Nephron (organoid): ENCODE data around the gene CGNL1.

Experiments used
- H3K27ac Mint-ChIP-seq, 3 experiments: 2 replicates each; pipeline ENCODE4 v1.8.0; 2020; ENCODE audit warnings: mixed read lengths in 3 of 3, mild to moderate bottlenecking in 2 of 3, moderate library complexity in 1 of 3
- H3K27me3 Mint-ChIP-seq: 2 replicates; pipeline ENCODE4 v1.8.0; 2021; ENCODE audit warnings: low read depth, mild to moderate bottlenecking, moderate library complexity, mixed read lengths
- H3K36me3 Mint-ChIP-seq: 2 replicates; pipeline ENCODE4 v1.8.0; 2020; ENCODE audit warnings: low read depth, mixed read lengths
- H3K4me1 Mint-ChIP-seq: 2 replicates; pipeline ENCODE4 v1.8.0; 2020; ENCODE audit warnings: mixed read lengths
- H3K4me3 Mint-ChIP-seq, 3 experiments: 2 replicates each; pipeline ENCODE4 v1.8.0; 2020; ENCODE audit warnings: mild to moderate bottlenecking in 3 of 3, mixed read lengths in 3 of 3, moderate library complexity in 2 of 3
- H3K9me3 Mint-ChIP-seq: 2 replicates; pipeline ENCODE4 v1.8.0; 2020; ENCODE audit warnings: mixed read lengths
- TF ChIP-seq, protein P1 (sequence below), 3 experiments: fragments of 200-600 bp; sonication (generic); IDR thresholded peaks; one replicate each; pipeline ENCODE4 v1.5.0; 2021; ENCODE audit warnings: antibody characterized with exemption in 3 of 3; ENCODE audit not compliant: unreplicated experiment in 3 of 3

Gene CGNL1

GRCh38 chr15:57463360-57463759 lies 87.1 kb downstream of the CGNL1 start:
- TF ChIP-seq, protein P1, sequence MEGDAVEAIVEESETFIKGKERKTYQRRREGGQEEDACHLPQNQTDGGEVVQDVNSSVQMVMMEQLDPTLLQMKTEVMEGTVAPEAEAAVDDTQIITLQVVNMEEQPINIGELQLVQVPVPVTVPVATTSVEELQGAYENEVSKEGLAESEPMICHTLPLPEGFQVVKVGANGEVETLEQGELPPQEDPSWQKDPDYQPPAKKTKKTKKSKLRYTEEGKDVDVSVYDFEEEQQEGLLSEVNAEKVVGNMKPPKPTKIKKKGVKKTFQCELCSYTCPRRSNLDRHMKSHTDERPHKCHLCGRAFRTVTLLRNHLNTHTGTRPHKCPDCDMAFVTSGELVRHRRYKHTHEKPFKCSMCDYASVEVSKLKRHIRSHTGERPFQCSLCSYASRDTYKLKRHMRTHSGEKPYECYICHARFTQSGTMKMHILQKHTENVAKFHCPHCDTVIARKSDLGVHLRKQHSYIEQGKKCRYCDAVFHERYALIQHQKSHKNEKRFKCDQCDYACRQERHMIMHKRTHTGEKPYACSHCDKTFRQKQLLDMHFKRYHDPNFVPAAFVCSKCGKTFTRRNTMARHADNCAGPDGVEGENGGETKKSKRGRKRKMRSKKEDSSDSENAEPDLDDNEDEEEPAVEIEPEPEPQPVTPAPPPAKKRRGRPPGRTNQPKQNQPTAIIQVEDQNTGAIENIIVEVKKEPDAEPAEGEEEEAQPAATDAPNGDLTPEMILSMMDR (IDR thresholded peaks at IDR 0.05; ENCODE audit: unreplicated experiment in 3 of 3): no peak
- Mint-ChIP-seq H3K4me1 (peaks cover 5% of the 10 kb centered on the region), H3K9me3 (no peaks in the 10 kb centered on the region), H3K27ac (no peak overlapping the region), H3K36me3 (peaks cover 18% of the 10 kb centered on the region), H3K27me3 (no peaks in the 10 kb centered on the region), H3K4me3 (no peak overlapping the region)

DNA sequence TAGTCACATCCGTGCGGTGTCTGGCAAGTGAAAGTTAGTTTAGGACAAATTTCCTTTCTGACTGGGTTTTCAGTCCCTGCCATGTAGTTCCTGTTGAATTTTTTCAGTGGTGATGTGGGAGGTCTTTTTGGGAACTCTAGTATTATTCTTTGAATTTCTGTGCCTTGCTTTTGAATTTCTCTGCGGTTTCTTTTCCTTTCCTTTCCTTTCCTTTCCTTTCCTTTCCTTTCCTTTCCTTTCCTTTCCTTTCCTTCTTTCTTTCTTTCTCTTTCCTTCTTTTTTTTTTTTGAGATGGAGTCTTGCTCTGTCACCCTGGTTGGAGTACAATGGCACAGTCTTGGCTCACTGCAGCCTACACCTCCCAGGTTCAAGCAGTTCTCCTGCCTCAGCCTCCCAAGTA lies 88.2 kb downstream of the CGNL1 start:
- H3K4me3 Mint-ChIP-seq: no peak overlapping the region
- H3K4me1 Mint-ChIP-seq: peaks cover 5% of the 10 kb centered on the region
- peaks cover 18% of the 10 kb centered on the region for H3K36me3 Mint-ChIP-seq
- TF ChIP-seq, protein P1 (IDR thresholded peaks at IDR 0.05; ENCODE audit: unreplicated experiment in 3 of 3): no peak
- no peaks in the 10 kb centered on the region for H3K9me3 Mint-ChIP-seq
- no peaks in the 10 kb centered on the region for H3K27me3 Mint-ChIP-seq
- no peak overlapping the region for H3K27ac Mint-ChIP-seq

GRCh38 chr15:57468486-57468885 lies 92.2 kb downstream of the CGNL1 start:
- H3K9me3 Mint-ChIP-seq: no peaks in the 10 kb centered on the region
- H3K27me3 Mint-ChIP-seq: no peaks in the 10 kb centered on the region
- H3K4me1 Mint-ChIP-seq: peaks cover 5% of the 10 kb centered on the region
- H3K27ac Mint-ChIP-seq: no peak overlapping the region
- no peak overlapping the region for H3K4me3 Mint-ChIP-seq
- TF ChIP-seq, protein P1 (IDR thresholded peaks at IDR 0.05; ENCODE audit: unreplicated experiment in 3 of 3): no peak
- peaks cover 14% of the 10 kb centered on the region for H3K36me3 Mint-ChIP-seq

- H3K27me3 Mint-ChIP-seq: no peaks in the 10 kb centered on the region
- peak overlapping the region in 2 of 3 experiments; percentile 1 to 2 for H3K27ac Mint-ChIP-seq
- TF ChIP-seq, protein P1 (IDR thresholded peaks at IDR 0.05; ENCODE audit: unreplicated experiment in 3 of 3): no peak
- H3K9me3 Mint-ChIP-seq: no peaks in the 10 kb centered on the region
- no peak overlapping the region for H3K4me3 Mint-ChIP-seq
- H3K36me3 Mint-ChIP-seq: peaks cover 14% of the 10 kb centered on the region
- H3K4me1 Mint-ChIP-seq: peaks cover 16% of the 10 kb centered on the region
These were observed 94.2 kb downstream of the CGNL1 start for GRCh38 chr15:57470543-57470942.

GRCh38 chr15:57472861-57473260 lies 96.6 kb downstream of the CGNL1 start:
- H3K36me3 Mint-ChIP-seq: peaks cover 5% of the 10 kb centered on the region
- TF ChIP-seq, protein P1 (IDR thresholded peaks at IDR 0.05; ENCODE audit: unreplicated experiment in 3 of 3): no peak
- H3K27me3 Mint-ChIP-seq: no peaks in the 10 kb centered on the region
- H3K27ac Mint-ChIP-seq: peak overlapping the region; percentile 23 to 79 (median 49)
- H3K4me1 Mint-ChIP-seq: peaks cover 37% of the 10 kb centered on the region
- no peak overlapping the region for H3K4me3 Mint-ChIP-seq
- H3K9me3 Mint-ChIP-seq: no peaks in the 10 kb centered on the region

GRCh38 chr15:57476533-57476975 lies 100.2 kb downstream of the CGNL1 start:
- TF ChIP-seq, protein P1 (IDR thresholded peaks at IDR 0.05; ENCODE audit: unreplicated experiment in 3 of 3): no peak
- peaks cover 42% of the 10 kb centered on the region for H3K4me1 Mint-ChIP-seq
- peaks cover 13% of the 10 kb centered on the region for H3K36me3 Mint-ChIP-seq
- no peaks in the 10 kb centered on the region for H3K27me3 Mint-ChIP-seq
- H3K4me3 Mint-ChIP-seq: peak overlapping the region in 1 of 3 experiments; percentile 3
- H3K27ac Mint-ChIP-seq: peak overlapping the region; percentile 87 to 96 (median 89)
- peaks cover 4% of the 10 kb centered on the region for H3K9me3 Mint-ChIP-seq
